Neuronal stem cell (in vitro differentiated cells): ENCODE measurements around the gene NRG3.

Experiments used
- DNase-seq: peaks from one replicate; pipeline ENCODE4 v3.0.0-alpha.2; 2013; ENCODE audit warnings: low spot score
- H2AFZ ChIP-seq: one replicate; pipeline ENCODE4 v1.6.1; 2013; ENCODE audit warnings: mild to moderate bottlenecking, low read length, inconsistent platforms
- H2AK5ac ChIP-seq: 2 replicates; pipeline ENCODE4 v1.6.1; 2013; ENCODE audit warnings: low read depth, mild to moderate bottlenecking, inconsistent platforms, low read length, moderate library complexity, mixed read lengths
- H2BK120ac ChIP-seq: 2 replicates; pipeline ENCODE4 v1.6.1; 2013; ENCODE audit warnings: low read depth, mild to moderate bottlenecking, inconsistent platforms, low read length, moderate library complexity, mixed read lengths
- H2BK12ac ChIP-seq: one replicate; pipeline ENCODE4 v1.6.1; 2013; ENCODE audit warnings: low read length, inconsistent platforms
- H2BK15ac ChIP-seq: 2 replicates; pipeline ENCODE4 v1.6.1; 2013; ENCODE audit warnings: mild to moderate bottlenecking, low read length, inconsistent platforms, mixed read lengths
- H2BK5ac ChIP-seq: one replicate; pipeline ENCODE4 v1.6.1; 2013; ENCODE audit warnings: inconsistent platforms, mild to moderate bottlenecking, low read length, moderate library complexity
- H3K14ac ChIP-seq: one replicate; pipeline ENCODE4 v1.6.1; 2013; ENCODE audit warnings: low read length, inconsistent platforms
- H3K18ac ChIP-seq: 2 replicates; pipeline ENCODE4 v1.6.1; 2013; ENCODE audit warnings: low read length, inconsistent platforms
- H3K23ac ChIP-seq: 2 replicates; pipeline ENCODE4 v1.6.1; 2013; ENCODE audit warnings: low read depth, mild to moderate bottlenecking, mixed read lengths, low read length, inconsistent platforms; ENCODE audit not compliant: poor library complexity
- H3K27ac ChIP-seq: replicated peaks from 3 replicates; pipeline ENCODE4 v1.5.1; 2013; ENCODE audit warnings: low read length, inconsistent platforms
- H3K27me3 ChIP-seq, 3 experiments: 2 replicates each; pipeline ENCODE4 v1.6.1; 2013; ENCODE audit warnings: low read length in 3 of 3, mild to moderate bottlenecking in 2 of 3, inconsistent platforms in 1 of 3, low read depth in 1 of 3, mixed read lengths in 1 of 3, moderate library complexity in 1 of 3; ENCODE audit not compliant: control insufficient read depth in 3 of 3, insufficient read depth in 3 of 3
- H3K36me3 ChIP-seq, 2 donors: replicated peaks in 1 of 2; 2 replicates each; pipeline ENCODE4 v1.6.1; 2013; ENCODE audit warnings: low read length in 2 of 2; ENCODE audit not compliant: control insufficient read depth in 2 of 2, insufficient read depth in 2 of 2
- H3K4ac ChIP-seq: 2 replicates; pipeline ENCODE4 v1.6.1; 2013; ENCODE audit warnings: inconsistent platforms, mild to moderate bottlenecking, low read length, moderate library complexity
- H3K4me1 ChIP-seq, 2 donors: 1 replicate in 1 of 2; 2 replicates in 1 of 2; pipeline ENCODE4 v1.6.1; 2013; ENCODE audit warnings: low read length in 2 of 2, low read depth in 1 of 2; ENCODE audit not compliant: control insufficient read depth in 2 of 2, insufficient read depth in 1 of 2
- H3K4me2 ChIP-seq: one replicate; pipeline ENCODE4 v1.6.1; 2013; ENCODE audit warnings: mild to moderate bottlenecking, low read length, inconsistent platforms; ENCODE audit not compliant: insufficient read depth, poor library complexity, severe bottlenecking
- H3K4me3 ChIP-seq, 2 donors: 2 replicates each; pipeline ENCODE4 v1.5.1; 2013; ENCODE audit warnings: low read length in 2 of 2, mild to moderate bottlenecking in 2 of 2, inconsistent platforms in 1 of 2, moderate library complexity in 1 of 2
- H3K79me1 ChIP-seq: one replicate; pipeline ENCODE4 v1.6.1; 2013; ENCODE audit warnings: low read depth, mild to moderate bottlenecking, inconsistent platforms, low read length, moderate library complexity
- H3K9ac ChIP-seq: one replicate; pipeline ENCODE4 v1.6.1; 2013; ENCODE audit warnings: mild to moderate bottlenecking, low read depth, low read length, inconsistent platforms; ENCODE audit not compliant: poor library complexity
- H3K9me3 ChIP-seq, 2 donors: replicated peaks in 1 of 2; 2 replicates each; pipeline versions ENCODE3 to v1.6.1; 2013; ENCODE audit warnings: low read length in 2 of 2, mild to moderate bottlenecking in 2 of 2, inconsistent platforms in 1 of 2, low read depth in 1 of 2, mixed read lengths in 1 of 2, moderate library complexity in 1 of 2; ENCODE audit not compliant: control insufficient read depth in 2 of 2, insufficient read depth in 1 of 2
- H4K8ac ChIP-seq: one replicate; pipeline ENCODE4 v1.6.1; 2013; ENCODE audit warnings: low read depth, mild to moderate bottlenecking, inconsistent platforms, low read length, moderate library complexity
- H4K91ac ChIP-seq: one replicate; pipeline ENCODE4 v1.6.1; 2013; ENCODE audit warnings: low read length, low read depth, mild to moderate bottlenecking, inconsistent platforms; ENCODE audit not compliant: poor library complexity
- WGBS, 2 donors: extraction: QIAGEN DNeasy Blood & Tissue Kit; methylation state at CpG; one replicate each; pipeline ENCODE4 v1.1.7; 2013; ENCODE audit warnings: missing lambda C conversion rate in 2 of 2, mixed read lengths in 1 of 2; ENCODE audit not compliant: insufficient read length in 2 of 2, insufficient replicate concordance in 1 of 2; ENCODE audit errors: extremely low coverage in 2 of 2; 5-methylcytosine and 5-hydroxymethylcytosine counted together

NRG3 gene

GRCh38 chr10:81877596-81877995, 2.6 kb downstream of the NRG3 start:
- Histone ChIP-seq H3K4me1 (peaks cover 2 to 3% of the 10 kb centered on the region in 2 donors), H2BK15ac (no peak overlapping the region), H3K9me3 (no peaks in the 10 kb centered on the region), H4K91ac (no peak overlapping the region), H3K4ac (no peak overlapping the region), H3K23ac (no peak overlapping the region), H4K8ac (no peak overlapping the region), H3K9ac (no peak overlapping the region), H3K79me1 (no peaks in the 10 kb centered on the region), H3K27me3 (peaks cover 0 to 44% (median 17%) of the 10 kb centered on the region in 3 experiments), H2BK12ac (no peak overlapping the region), H2BK5ac (no peak overlapping the region), H3K18ac (no peak overlapping the region), H3K4me3 (no peak overlapping the region), H3K4me2 (no peak overlapping the region), H2AFZ (no peak overlapping the region), H2AK5ac (no peak overlapping the region), H3K14ac (no peak overlapping the region), H3K27ac (no peak overlapping the region), H3K36me3 (no peaks in the 10 kb centered on the region), H2BK120ac (no peak overlapping the region)
- DNase-seq: no peak
- WGBS, 2 donors: no CpG with 5 or more reads among the region's 2 CpGs

GRCh38 chr10:81882011-81882410, 7.0 kb downstream of the NRG3 start:
- WGBS, 2 donors: no CpG with 5 or more reads among the region's 1 CpG
- Histone ChIP-seq H3K36me3 (no peaks in the 10 kb centered on the region), H2AFZ (no peak overlapping the region), H2BK5ac (no peak overlapping the region), H2BK12ac (no peak overlapping the region), H2BK120ac (no peak overlapping the region), H3K14ac (no peak overlapping the region), H3K27ac (no peak overlapping the region), H3K27me3 (peaks cover 0 to 14% (median 0%) of the 10 kb centered on the region in 3 experiments), H4K8ac (no peak overlapping the region), H3K9ac (no peak overlapping the region), H2BK15ac (no peak overlapping the region), H3K4me3 (no peak overlapping the region), H3K4me2 (no peak overlapping the region), H3K18ac (peak overlapping the region; percentile 52), H3K4me1 (no peaks in the 10 kb centered on the region), H3K4ac (no peak overlapping the region), H3K23ac (no peak overlapping the region), H3K9me3 (no peaks in the 10 kb centered on the region), H2AK5ac (no peak overlapping the region), H3K79me1 (no peaks in the 10 kb centered on the region), H4K91ac (no peak overlapping the region)
- DNase-seq: no peak

GRCh38 chr10:81884856-81885255, 9.9 kb downstream of the NRG3 start:
- Histone ChIP-seq H3K4me1 (peaks cover 0 to 1% of the 10 kb centered on the region in 2 donors), H4K8ac (no peak overlapping the region), H4K91ac (no peak overlapping the region), H2BK12ac (no peak overlapping the region), H3K18ac (no peak overlapping the region), H3K4me2 (no peak overlapping the region), H3K4ac (no peak overlapping the region), H3K27ac (no peak overlapping the region), H3K79me1 (no peaks in the 10 kb centered on the region), H3K9me3 (no peaks in the 10 kb centered on the region), H3K23ac (no peak overlapping the region), H3K36me3 (no peaks in the 10 kb centered on the region), H2BK15ac (no peak overlapping the region), H3K9ac (no peak overlapping the region), H2AFZ (no peak overlapping the region), H3K4me3 (no peak overlapping the region), H2BK120ac (no peak overlapping the region), H2AK5ac (no peak overlapping the region), H3K27me3 (no peaks in the 10 kb centered on the region), H2BK5ac (no peak overlapping the region), H3K14ac (no peak overlapping the region)
- no peak for DNase-seq
- WGBS, 2 donors: no CpG with 5 or more reads among the region's 1 CpG

- no peak overlapping the region for H2BK12ac ChIP-seq
These were observed 10.5 kb downstream of the NRG3 start for GRCh38 chr10:81885491-81885890.

More at GRCh38 chr10:81885491-81885890, 10.5 kb downstream of the NRG3 start:
- Histone ChIP-seq H2AK5ac (no peak overlapping the region), H3K4me2 (no peak overlapping the region), H3K79me1 (no peaks in the 10 kb centered on the region), H2BK5ac (no peak overlapping the region), H3K18ac (no peak overlapping the region), H2BK120ac (no peak overlapping the region), H3K4me3 (no peak overlapping the region), H3K9me3 (no peaks in the 10 kb centered on the region), H2BK15ac (no peak overlapping the region), H2AFZ (no peak overlapping the region), H3K36me3 (no peaks in the 10 kb centered on the region), H4K91ac (no peak overlapping the region), H3K4me1 (peaks cover 0 to 1% of the 10 kb centered on the region in 2 donors), H3K27me3 (no peaks in the 10 kb centered on the region), H4K8ac (no peak overlapping the region), H3K14ac (no peak overlapping the region), H3K23ac (no peak overlapping the region), H3K9ac (no peak overlapping the region), H3K4ac (no peak overlapping the region), H3K27ac (no peak overlapping the region)
- DNase-seq: no peak
- WGBS, 2 donors: no CpG with 5 or more reads among the region's 2 CpGs
